NCI-H146 (cell line): ENCODE data around the gene PLS3.

Source experiments
- DNase-seq: peaks from one replicate; lab custom pipeline; 2025; lab: John Stamatoyannopoulos, UW

The PLS3 gene

GRCh38 chrX:115694028-115694427, 133.1 kb downstream of the PLS3 start:
- DNase-seq, result no peak

- no peak for DNase-seq
Measured at GRCh38 chrX:115696039-115696438, 135.1 kb downstream of the PLS3 start.

- no peak for DNase-seq
Measured at GRCh38 chrX:115696939-115697338, 136.0 kb downstream of the PLS3 start.

DNA sequence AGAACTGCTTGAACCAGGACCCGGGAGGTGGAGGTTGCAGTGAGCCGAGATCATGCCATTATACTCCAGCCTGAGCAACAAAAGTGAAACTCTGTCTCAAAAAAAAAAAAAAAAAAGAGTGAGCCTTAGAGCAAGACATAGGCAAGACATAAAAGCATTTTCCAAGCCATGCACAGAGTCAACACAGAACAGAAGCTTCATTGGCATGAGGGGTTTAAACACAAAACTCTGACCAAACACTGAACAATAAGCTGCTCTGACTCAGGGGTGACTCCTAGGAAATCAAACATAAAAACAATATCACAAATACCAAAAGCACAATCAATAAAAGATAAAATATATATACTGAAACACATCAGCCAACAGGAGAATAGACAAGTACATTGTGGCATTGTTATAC, 136.8 kb downstream of the PLS3 start:
- no peak for DNase-seq
